Activated effector memory CD4-positive, alpha-beta T cell treated with Interleukin-2 at 50 U/mL for 16 hours (primary cell): ENCODE results near the gene TTC28.

Experiments used
- DNase-seq: peaks from one replicate; pipeline ENCODE4 v3.0.0-alpha.2; 2020

Gene TTC28

DNA sequence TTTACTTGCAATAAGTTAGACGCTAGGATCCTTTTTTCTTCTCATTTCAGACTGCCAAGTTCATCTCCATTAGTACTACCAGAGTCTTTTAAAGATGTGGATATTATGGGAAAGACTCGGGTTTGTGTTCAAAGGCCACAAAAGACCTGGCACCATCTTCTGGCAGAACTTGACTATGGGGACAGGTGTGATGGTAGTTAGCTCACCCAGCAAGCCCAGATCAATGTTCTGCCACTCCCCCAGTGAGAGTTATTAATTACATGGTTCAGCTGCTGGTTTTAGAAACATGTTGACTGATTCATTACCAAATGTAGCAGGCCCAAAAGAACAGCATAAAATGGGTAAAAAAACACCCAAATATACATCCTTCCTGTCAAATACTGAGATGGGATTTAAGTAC is 427.1 kb downstream of the TTC28 start:
- DNase-seq, result no peak

DNA sequence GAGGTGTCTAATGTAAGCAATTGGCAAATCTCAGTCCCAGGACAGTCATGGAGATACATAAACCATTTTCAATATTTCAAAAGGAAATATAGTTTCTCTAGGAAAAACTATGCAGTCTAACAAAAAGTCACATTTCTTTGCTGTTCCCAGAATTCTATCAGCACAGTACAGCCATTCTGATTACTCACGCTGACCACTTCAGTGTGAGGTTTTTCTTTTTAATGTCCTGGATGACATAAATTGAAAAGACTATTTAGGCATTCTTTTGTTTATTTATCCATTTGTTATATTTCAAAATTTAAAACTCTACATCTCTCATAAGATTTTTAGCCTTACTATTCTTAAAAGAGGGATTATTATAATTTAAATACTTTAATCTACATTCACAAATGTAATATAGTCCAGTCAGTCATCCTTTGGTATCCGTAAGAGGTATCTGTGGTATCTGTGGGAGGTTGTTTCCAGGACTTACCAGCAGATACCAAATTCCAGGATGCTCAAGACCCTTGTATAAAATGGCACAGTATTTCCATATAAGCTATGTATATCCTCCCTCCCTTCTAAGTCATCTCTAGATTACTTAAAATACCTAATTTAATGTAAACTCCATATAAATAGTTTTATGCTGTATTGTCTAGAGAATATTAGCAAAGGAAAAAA is 429.5 kb downstream of the TTC28 start:
- no peak for DNase-seq

GRCh38 chr22:28249402-28249801 is 430.2 kb downstream of the TTC28 start:
- DNase-seq, result no peak

DNA sequence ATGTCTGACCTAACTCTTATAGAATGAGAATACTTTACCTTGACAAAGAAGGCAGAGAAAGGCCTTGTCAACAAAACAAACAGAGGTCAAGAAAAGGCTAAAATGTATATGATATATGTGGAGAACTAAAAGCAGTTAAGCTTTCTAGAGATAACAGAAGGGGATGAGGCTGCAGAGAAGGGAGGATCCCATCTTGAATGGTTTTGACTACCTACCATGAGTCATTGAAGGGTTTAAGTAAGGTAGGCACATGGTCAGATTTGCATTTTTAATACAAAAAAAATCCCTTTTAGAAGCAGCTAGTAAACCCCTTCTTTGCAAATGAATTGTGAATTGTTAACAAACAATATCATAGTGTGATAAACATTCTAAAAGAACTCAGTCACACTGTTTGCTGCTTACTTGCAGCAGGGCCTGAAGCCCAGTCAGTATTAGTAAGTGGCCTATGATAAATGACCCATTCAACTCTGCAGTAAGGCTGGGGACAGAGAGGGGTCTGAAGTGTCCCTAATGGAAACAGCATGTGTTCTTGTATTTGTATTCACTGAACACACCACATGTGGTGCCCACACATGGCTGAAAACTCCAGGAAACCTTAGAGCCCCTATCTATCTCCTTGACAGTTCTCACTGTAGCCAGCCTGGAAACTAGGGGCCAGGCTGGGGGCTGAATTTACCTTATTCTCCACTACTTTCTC is 431.8 kb downstream of the TTC28 start:
- DNase-seq, result no peak

GRCh38 chr22:28247136-28247535 is 432.5 kb downstream of the TTC28 start:
- DNase-seq, result no peak

DNA sequence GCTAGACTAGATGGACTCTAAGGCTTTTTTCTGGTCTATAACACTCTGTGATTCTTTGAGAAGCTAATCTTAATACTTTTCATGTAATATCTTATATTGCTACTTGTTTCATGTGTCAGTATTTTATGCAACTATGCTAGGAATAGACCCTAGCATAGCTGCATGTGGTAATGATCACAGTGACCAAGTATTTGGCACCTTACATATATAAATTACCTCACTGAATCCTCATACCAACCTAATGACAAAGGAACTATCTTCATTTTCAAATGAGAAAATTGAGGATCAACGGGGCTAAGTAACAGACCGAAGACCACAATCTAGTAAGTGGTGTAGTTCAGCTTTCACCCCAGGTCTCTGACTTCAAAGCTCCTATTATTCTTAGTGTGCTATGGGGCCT is 433.2 kb downstream of the TTC28 start:
- DNase-seq, result no peak

DNA sequence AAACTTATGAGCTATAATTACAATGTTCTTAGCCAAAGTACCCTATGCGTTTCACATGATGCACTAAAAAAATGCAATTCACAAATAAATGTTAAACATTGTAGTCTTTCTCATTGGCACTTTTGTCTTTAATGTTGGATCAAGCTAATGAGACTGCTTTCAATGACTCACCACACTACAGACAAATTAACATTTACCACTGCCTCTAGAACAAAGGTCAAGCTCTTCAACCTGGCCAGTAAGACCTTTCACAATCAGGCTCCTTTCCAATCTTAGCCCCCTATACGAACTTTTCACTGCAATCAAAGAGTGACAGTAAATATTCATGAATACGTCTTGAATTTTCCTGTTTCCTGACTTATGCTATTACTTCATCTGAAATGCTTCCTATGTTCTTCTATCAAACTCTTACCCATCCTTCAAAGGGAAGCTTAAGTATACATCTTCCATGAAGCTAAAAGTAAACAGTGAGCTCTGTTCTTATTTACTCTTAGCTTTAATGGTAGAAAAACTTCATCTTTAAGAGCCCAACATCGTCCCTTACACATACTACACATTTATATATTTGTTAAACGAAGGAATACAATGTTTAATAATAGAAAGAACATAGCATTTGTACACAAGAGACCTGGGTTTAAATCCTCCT is 433.9 kb downstream of the TTC28 start:
- DNase-seq, result no peak

DNA sequence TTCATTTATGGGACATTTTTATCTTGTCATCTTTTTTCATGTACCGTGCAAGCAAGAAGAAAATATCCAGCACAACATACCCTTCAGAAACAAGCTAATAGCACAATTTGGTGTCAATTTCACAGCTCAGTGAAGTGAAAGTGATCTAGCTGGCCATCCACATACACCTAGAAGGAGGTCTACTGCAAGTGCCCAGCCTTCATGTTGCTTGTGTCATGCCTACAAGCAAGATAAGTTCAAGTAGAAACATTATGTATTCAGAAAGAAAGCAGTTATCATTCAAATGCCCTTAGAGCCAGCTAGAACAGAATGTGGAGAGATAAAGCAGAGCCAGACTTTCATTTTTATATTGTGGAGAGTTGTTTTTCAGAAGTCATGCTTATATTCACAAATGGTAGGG is 434.9 kb downstream of the TTC28 start:
- no peak for DNase-seq

GRCh38 chr22:28243539-28243938 is 436.1 kb downstream of the TTC28 start:
- no peak for DNase-seq

- DNase-seq, result no peak
These were observed 437.9 kb downstream of the TTC28 start for GRCh38 chr22:28241656-28242290.

DNA sequence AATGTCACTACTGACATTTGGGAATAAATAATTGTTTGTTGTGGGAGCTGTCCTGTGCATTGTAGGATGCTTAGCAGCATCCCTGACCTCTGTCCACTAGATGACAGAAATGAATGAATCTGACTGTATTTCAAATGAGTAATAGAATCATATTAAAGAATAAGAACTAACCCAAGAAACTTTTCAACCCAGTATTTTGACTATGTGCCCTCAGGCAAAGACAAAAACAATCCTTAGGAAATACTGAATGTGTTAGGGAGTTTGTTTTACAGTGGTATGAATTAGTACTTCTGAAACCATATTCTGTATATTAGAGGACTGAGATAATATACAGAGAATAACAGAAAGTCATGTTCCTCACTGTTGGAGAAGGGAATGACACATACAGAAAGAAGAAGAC is 439.7 kb downstream of the TTC28 start:
- no peak for DNase-seq

- DNase-seq, result no peak
These were observed 441.9 kb downstream of the TTC28 start for GRCh38 chr22:28237783-28238182.

DNA sequence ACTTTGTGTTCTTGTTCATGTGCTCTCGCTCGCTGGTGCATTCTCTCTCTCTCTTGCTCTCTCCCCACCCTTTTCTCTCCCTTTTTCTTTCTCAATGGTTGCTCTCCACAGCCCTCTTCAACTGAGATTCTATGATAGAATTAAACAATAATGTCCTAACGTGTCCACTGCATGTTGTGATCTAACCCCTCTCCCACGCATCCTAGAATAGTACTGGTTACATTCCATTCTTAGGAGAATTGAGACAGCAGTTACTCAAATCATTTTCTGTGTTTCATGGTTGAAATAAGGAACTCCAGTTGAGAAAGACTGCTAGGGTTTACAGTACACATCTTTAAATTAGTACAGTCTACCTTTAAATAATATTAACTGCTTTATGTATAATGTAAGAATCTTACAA is 442.5 kb downstream of the TTC28 start:
- no peak for DNase-seq

DNA sequence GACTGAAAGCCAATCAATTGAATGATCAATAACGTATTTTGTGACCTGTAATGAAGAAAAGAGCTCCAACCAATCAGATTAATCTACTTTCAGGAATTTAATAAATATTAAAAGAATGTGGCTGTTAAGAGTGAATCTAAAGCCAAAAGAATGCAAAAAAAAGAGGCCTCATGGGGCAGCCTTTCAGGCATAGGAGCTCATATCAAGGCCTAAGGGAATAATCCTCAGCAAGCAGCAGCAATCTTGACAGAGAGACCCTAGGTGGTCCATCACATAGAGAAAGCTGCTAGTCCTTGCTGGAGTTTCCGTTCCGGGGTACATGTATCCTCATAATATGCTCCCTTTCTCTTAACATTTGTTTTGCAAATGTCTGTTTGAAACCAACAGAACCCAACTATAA is 447.4 kb downstream of the TTC28 start:
- DNase-seq, result no peak

DNA sequence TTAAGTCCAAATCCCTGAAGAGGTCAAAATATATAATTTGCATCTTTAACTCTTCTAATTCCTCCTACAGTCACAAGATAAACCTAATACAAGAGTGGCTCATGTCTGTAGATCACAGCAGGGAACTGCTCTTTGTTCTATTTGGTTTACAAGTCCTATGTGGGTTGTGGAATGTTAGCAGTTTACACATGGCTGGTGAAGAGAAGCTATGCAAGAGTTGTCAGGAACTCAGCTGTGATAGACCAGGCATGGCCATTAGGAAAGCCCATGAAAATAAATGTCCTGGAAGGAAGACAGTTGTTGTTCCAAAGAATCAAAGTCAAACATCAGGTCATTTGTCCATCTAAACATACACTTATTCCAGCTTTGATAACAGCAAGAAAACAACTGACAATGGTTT is 448.2 kb downstream of the TTC28 start:
- DNase-seq, result no peak

DNA sequence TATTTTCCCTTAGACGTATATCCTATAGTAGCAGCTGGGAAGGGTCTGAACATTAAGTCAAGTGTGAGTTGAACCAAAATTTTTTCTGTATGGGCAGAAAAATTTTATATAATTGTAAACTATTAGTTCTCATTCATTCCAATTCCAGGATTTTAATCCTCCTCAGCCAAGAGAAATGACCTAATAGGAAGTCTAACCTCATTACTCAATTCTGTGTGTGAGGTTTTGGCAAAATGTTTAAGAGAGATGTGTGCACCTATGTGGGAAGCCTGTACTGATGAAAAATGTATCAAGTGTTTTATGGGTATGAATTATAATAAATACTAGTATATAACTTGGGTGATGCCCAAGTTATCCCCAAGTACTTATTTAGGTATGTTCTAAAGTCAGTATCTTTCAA is 449.0 kb downstream of the TTC28 start:
- no peak for DNase-seq

GRCh38 chr22:28229566-28230485 is 449.8 kb downstream of the TTC28 start:
- no peak for DNase-seq

DNA sequence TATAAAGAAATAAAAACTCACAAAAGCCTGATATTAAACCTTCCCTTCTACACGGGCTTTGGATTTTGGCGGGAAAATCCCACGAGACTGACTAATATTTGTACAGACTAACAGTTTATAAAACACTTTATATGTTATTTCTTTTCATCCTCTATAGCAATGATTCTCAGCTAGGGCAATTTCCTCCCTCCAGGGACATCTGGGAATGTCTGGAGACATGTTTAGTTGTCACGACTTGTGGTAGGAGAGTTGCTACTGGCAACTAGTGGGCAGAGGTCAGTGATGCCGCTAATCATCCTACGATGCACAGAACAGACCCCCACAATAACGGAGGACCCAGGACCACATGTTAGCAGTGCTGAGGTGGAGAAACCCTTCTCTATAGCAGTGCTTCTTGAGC is 455.8 kb downstream of the TTC28 start:
- no peak for DNase-seq

DNA sequence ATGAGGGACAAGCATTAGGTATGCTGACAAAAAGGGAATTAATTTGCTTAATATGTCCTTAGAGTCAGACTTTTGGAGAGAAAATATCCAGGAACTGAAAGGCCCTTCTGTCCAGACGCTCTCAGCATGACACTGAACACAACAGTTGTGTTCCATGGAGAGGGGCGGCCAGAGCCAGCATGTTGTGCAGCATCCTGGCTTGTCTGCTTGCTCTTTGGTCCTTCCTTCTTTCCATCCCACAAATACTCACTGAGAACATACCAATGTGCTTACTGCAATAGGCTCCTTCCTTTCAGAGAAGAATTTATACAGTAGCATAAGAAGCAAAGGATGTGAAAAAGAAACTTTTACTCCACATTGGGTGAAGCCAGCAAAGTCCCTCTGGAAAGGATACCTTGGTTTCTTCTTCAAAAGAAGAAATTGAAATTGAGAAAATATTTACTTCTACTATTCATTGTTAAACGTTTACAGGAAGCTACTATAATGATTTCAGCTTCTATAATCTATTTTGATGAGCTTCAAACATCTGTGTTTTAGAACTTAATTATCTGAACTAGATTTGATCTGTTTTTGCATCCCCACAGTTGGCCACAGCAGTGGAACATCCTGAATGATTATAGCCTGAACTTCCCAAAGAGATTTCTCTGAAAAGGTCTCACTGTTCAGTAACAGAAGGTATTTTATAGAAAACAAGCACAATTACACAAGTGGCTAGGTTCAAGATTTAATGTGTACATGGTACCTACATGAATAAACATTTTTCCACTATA is 456.5 kb downstream of the TTC28 start:
- DNase-seq, result no peak

DNA sequence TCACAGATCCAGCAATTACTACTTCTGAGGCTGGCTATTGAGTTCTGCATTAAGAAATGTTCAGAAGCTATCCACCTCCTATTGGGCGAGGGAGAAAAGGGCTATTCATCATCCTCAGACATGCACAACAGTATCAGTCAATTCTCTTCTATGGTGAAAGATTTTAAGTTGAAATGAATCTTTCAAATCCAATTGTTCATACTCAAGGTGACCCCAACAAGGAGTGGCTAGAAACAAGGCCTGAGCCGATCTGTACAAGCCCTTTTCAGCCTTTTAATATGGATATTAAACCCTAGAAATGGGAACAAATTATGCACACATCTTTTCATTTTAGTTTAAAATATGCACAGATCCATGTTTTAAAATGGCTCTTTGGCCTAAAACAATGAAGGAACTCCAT is 457.1 kb downstream of the TTC28 start:
- DNase-seq, result no peak

- DNase-seq, result no peak
These were observed 457.6 kb downstream of the TTC28 start for GRCh38 chr22:28222052-28222451.
